RWPE2 (cell line): ENCODE data around the gene KIAA1671.

Experiments used
- ATAC-seq: fragments of 200-7000 bp; cut with Tn5 transposase; 3 replicates; pipeline ENCODE4 v1.9.1; 2021; ENCODE audit warnings: low read depth
- DNase-seq: peaks from one replicate; pipeline ENCODE4 v3.0.0-alpha.2; 2020; ENCODE audit warnings: low spot score
- H3K27ac ChIP-seq: fragments of 450-650 bp; 2 replicates; pipeline ENCODE4 v1.5.1; 2017; ENCODE audit warnings: mild to moderate bottlenecking; ENCODE audit not compliant: poor library complexity, severe bottlenecking
- H3K27me3 ChIP-seq: fragments of 250-450 bp; sonication (Bioruptor Pico); 2 replicates; pipeline ENCODE4 v1.5.1; 2021; ENCODE audit warnings: mild to moderate bottlenecking, moderate library complexity; ENCODE audit not compliant: insufficient read depth, poor library complexity, severe bottlenecking
- H3K36me3 ChIP-seq: fragments of 250-450 bp; sonication (Bioruptor Pico); 2 replicates; pipeline ENCODE4 v1.5.1; 2020; ENCODE audit warnings: low read depth, mild to moderate bottlenecking, moderate library complexity
- H3K4me1 ChIP-seq: fragments of 250-450 bp; sonication (Bioruptor Pico); 2 replicates; pipeline ENCODE4 v1.5.1; 2021; ENCODE audit warnings: mild to moderate bottlenecking, moderate library complexity; ENCODE audit not compliant: insufficient read depth, poor library complexity, severe bottlenecking
- H3K4me3 ChIP-seq: fragments of 250-450 bp; sonication (Bioruptor Pico); 2 replicates; pipeline ENCODE4 v1.5.1; 2021; ENCODE audit warnings: mild to moderate bottlenecking, moderate library complexity; ENCODE audit not compliant: severe bottlenecking
- H3K9me3 ChIP-seq: fragments of 250-450 bp; sonication (Bioruptor Pico); 2 replicates; pipeline ENCODE4 v1.5.1; 2021; ENCODE audit warnings: mild to moderate bottlenecking, moderate library complexity; ENCODE audit not compliant: severe bottlenecking
- CTCF ChIP-seq: fragments of 450-650 bp; IDR thresholded peaks from one replicate; pipeline ENCODE4 v1.5.1; 2017; ENCODE audit warnings: mild to moderate bottlenecking, moderate library complexity; ENCODE audit not compliant: poor library complexity, severe bottlenecking

Gene KIAA1671

GRCh38 chr22:24992946-24993345, 40.4 kb downstream of the KIAA1671 start:
- DNase-seq = no peak
- Histone ChIP-seq H3K36me3 (peaks cover 13% of the 10 kb centered on the region), H3K4me3 (no peak overlapping the region), H3K27ac (peak overlapping the region; percentile 96), H3K9me3 (no peaks in the 10 kb centered on the region), H3K4me1 (peaks cover 76% of the 10 kb centered on the region), H3K27me3 (no peaks in the 10 kb centered on the region)
- ATAC-seq = no peak
- TF ChIP-seq CTCF = no peak

GRCh38 chr22:24994070-24994763, 41.7 kb downstream of the KIAA1671 start:
- DNase-seq (peak; percentile 81), ATAC-seq (peak; percentile 54)
- H3K27me3 ChIP-seq = no peaks in the 10 kb centered on the region
- H3K9me3 ChIP-seq = no peaks in the 10 kb centered on the region
- H3K4me3 ChIP-seq = no peak overlapping the region
- H3K4me1 ChIP-seq = peaks cover 74% of the 10 kb centered on the region
- peak overlapping the region; percentile 96 for H3K27ac ChIP-seq
- peak; percentile 65 for TF ChIP-seq CTCF
- peaks cover 13% of the 10 kb centered on the region for H3K36me3 ChIP-seq

- H3K4me1 ChIP-seq = peaks cover 59% of the 10 kb centered on the region
- no peak for TF ChIP-seq CTCF
- ATAC-seq (no peak), DNase-seq (no peak)
- no peaks in the 10 kb centered on the region for H3K27me3 ChIP-seq
- no peaks in the 10 kb centered on the region for H3K9me3 ChIP-seq
- H3K36me3 ChIP-seq = peaks cover 5% of the 10 kb centered on the region
- no peak overlapping the region for H3K4me3 ChIP-seq
- peak overlapping the region; percentile 96 for H3K27ac ChIP-seq
These were observed 43.2 kb downstream of the KIAA1671 start for GRCh38 chr22:24995649-24996180.

GRCh38 chr22:24996420-24996952, 44.0 kb downstream of the KIAA1671 start:
- Histone ChIP-seq H3K36me3 (peaks cover 4% of the 10 kb centered on the region; the same call in 1 of the 2 replicates), H3K4me3 (no peak overlapping the region), H3K27ac (peak overlapping the region; percentile 96), H3K9me3 (no peaks in the 10 kb centered on the region), H3K4me1 (peaks cover 51% of the 10 kb centered on the region), H3K27me3 (no peaks in the 10 kb centered on the region)
- DNase-seq (peak; percentile 71), ATAC-seq (peak; percentile 62)
- TF ChIP-seq CTCF = no peak

GRCh38 chr22:24997023-24997422, 44.5 kb downstream of the KIAA1671 start:
- peaks cover 51% of the 10 kb centered on the region for H3K4me1 ChIP-seq
- peaks cover 4% of the 10 kb centered on the region; the same call in 1 of the 2 replicates for H3K36me3 ChIP-seq
- no peak overlapping the region for H3K4me3 ChIP-seq
- H3K27me3 ChIP-seq = no peaks in the 10 kb centered on the region
- no peaks in the 10 kb centered on the region for H3K9me3 ChIP-seq
- H3K27ac ChIP-seq = peak overlapping the region; percentile 96
- no peak for TF ChIP-seq CTCF
- DNase-seq = no peak
- ATAC-seq = no peak
